GM18951 (cell line): Measurements from ENCODE around the gene YTHDF2.
"Not testable (repeated sequence)": the region's sequence is repeated elsewhere in the genome, so short reads cannot be mapped to it uniquely, and the experiment has no call there.

ENCODE experiments used
- POLR2A ChIP-seq: IDR thresholded peaks from 4 replicates; pipeline ENCODE4 v1.6.1; 2011; ENCODE audit warnings: mild to moderate bottlenecking; ENCODE audit not compliant: insufficient read length, insufficient read depth; ENCODE audit errors: extremely low read depth
- in situ Hi-C: fragments of 300-500 bp; cut with MboI; formaldehyde crosslinking; loops from one replicate; pipeline ENCODE4 v1.12.0; 2022; ENCODE audit warnings: low sequenced_read_pairs, mixed read lengths, inconsistent platforms; ENCODE audit not compliant: unreplicated experiment

YTHDF2 gene

DNA sequence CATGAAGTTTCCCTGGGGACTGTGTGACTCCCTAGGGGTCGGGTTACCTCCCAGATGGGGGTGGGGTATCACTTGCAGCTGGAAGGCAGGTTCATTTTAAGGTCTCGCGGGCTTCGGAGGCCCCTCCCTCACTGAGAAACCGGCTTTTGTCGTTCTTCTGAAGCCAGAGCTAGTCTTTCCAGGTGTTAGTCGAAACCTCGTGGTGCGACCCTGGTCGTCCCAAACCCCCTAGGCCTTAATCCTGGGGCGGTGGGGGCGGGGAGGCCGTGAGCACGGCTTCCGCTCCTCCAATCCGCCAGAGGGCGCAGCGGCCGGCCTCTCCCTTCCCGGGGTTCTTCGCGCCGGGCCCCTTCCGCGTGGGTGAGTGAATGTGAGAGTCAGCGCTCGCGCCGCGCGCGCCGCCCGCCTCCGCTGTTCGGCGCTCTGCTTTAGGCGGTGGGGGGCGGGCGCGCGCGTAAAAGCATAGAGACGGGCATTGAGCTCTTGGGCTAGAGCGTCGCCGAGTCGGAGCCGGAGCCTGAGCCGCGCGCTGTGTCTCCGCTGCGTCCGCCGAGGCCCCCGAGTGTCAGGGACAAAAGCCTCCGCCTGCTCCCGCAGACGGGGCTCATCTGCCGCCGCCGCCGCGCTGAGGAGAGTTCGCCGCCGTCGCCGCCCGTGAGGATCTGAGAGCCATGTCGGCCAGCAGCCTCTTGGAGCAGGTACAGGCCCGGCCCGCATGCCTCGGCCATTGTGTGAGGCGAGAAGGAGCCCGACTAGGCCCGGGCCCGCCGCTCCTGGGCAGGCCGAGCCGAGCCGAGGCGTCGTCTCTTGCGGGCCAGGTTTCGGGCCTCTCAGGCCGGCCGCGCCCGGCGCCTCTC lies at the start of gene YTHDF2:
Gene YTHDF2, plus strand, starts transcription at position 491 of the 857 bp plus-strand sequence. Its CDS starts 181 bp downstream, at position 672.
- in situ Hi-C loops = no loop called here

DNA sequence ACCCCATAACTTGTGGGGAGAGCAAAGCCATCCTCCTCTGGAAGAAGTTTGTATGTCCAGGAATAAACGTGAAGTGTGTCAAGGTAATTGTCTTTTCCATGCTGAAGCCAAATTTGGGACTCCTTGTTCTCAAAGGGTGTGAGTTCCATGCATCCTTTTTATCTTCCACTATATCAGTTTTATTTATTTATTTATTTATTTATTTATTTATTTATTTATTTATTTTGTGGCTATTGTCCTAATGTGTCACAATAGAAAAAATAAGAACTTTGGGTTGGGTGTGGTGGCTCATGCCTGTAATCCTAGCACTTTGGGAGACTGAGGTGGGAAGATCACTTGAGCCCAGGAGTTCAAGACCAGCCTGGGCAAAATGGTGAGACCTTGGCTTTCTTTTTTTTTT lies 45.1 kb upstream of the YTHDF2 start:
- in situ Hi-C loops = not testable (repeated sequence)

More for the DNA sequence above, at the start of gene YTHDF2:
- TF ChIP-seq POLR2A = peak; percentile 82

DNA sequence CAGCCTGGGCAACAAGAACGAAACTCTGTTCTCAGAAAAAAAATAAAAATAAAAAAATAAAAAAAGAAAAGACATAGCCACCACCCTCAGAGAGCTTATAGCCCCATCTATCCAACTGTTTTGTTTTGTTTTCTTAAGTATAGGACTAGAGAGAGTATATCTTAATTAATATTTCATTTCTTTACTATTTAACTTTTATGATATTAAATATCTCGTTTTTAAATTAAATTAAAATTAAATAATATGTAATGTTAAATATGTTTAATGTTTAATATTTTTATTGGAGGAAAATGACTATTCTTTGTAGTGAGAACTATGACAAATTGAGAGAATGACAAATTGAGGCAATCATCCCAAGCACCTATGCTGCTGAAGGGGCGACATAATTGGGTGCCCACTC lies 33.1 kb upstream of the YTHDF2 start:
- in situ Hi-C loops = no loop called here
- TF ChIP-seq POLR2A = no peak

DNA sequence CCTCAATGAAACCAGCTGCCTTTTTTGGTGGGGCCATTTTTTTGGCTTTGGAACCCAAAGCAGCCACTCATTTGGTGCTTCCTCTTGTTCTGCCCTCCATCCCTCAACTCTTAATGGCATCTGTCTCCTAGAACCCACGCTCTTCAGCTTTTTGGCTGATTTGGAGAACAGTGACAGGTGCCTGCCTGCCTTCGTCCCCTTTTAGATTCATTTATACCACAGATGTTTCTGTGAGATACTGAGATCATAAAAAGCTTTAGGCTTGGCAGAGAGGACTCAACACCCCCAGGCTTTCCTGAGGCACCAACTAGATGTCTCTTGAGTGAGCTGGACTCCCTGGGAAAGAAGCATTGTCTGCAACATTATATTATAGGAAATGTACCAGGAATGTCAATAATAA lies 20.4 kb upstream of the YTHDF2 start:
- TF ChIP-seq POLR2A = no peak
- in situ Hi-C loops = no loop called here

DNA sequence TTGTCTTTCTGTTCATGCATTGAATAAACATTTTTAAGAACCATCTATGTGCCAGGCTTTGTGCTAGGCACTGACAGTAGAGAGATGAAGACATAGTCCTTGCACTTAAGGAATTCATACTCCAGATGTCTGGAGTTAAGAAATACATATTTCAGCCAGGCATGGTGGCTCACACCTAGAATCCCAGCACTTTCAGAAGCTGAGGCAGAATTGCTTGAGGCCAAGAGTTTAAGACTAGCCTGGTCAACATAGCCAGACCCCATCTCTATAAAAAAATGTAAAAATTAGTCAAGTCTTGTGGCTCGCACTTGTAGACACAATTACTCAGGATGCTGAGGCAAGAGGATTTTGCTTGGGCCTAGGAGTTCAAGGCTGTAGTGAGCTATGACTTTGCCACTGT lies 18.6 kb upstream of the YTHDF2 start:
- no peak for TF ChIP-seq POLR2A
- in situ Hi-C loops = no loop called here

DNA sequence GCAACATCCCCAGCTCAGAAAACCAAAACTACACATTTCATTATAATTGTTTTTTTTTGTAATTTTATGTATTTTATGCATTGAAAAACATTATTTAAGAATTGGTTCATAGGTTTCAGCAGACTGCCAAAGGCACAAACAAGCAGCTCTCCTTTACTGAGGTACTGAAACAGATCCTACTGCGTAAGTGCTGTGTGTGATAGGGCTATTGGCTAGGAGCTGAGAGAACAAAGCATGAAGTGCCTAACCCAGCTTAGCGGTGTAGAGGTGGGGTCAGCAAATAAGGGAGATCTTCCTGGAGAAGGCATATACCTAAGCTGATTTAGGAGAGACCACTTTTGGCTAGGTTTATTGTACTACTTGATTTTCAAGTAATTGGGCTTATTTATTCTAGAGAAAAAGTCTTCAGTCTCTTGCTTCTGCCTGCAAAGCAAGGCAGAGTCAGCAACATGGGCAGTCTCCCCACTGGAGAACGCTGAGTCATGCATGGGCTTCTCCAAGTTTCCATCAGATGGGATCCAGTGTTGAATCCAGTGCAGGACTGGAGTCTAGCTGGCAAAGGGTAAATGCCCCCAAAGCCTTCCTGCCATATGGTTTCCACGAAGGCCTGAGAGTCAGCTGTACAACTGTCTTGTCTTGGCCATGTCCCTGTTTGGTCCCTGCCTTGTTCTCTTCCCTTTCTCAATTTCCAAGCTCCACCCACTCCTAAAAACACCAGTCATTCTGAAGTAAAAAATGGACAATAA lies 18.0 kb upstream of the YTHDF2 start:
- in situ Hi-C loops = no loop called here

DNA sequence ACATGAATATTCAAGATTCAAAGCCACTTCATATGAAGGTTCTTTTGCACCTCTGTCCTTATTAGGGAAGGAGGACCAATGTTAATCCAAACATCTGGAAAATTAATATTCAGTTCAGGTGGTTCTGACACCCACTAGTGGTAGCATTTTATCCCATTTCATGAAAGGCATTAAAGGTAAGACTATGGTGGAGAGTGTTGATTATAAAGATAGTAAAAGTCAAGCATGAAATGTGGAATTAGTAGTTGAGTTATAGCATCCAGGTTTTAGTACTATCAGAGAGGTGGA lies 17.5 kb upstream of the YTHDF2 start:
- TF ChIP-seq POLR2A = no peak
- in situ Hi-C loops = no loop called here

More for the DNA sequence above, 18.0 kb upstream of the YTHDF2 start:
- no peak for TF ChIP-seq POLR2A

DNA sequence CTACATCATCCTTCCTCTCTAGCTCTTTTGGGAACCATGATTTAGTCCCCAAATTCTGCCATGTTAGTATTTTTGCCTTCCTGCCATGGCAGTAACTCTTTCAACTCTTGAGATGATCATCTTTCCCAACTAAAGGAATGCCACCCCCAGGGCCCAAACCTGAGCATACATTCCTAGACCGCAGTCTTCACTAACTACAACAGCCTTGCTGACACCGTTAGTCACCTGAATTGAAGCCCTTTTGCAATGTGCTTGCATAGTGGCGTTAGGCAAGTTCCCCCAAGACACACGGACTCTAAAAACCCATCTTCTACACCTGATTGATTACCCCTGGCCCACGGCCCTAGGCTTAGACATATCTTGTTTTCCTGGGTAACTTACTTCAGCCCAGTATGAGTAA lies 16.4 kb upstream of the YTHDF2 start:
- no peak for TF ChIP-seq POLR2A
- in situ Hi-C loops = no loop called here

DNA sequence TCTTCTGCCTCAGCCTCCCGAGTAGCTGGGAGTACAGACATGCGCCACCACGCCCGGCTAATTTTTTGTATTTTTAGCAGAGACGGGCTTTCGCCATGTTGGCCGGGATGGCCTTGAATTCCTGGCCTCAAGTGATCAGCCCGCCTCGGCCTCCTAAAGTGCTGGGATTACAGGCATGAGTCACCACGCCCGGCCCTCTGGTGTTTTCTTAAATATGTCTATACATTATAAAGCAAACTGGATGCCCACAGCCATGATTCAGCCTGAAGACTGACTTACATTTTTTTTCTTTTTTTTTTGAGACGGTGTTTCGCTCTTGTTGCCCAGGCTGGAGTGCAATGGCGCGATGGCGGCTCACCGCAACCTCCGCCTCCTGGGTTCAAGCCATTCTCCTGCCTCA lies 14.8 kb upstream of the YTHDF2 start:
- in situ Hi-C loops = not testable (repeated sequence)

DNA sequence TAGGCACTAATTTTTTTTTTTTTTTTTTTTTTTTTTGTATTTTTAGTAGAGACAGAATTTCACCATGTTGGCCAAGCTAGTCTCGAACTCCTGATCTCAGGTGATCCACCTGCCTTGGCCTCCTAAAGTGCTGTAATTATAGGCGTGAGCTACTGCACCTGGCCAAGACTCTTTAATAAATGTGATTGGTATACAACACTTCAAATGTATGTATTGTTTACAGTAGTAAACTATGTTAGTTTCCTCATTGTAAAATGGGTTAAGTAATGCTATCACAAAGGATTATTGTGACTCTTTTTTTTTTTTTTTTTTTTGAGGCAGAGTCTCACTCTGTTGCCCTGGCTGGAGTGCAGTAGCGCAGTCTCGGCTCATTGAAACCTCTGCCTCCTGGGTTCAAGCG lies 11.4 kb upstream of the YTHDF2 start:
- in situ Hi-C loops = not testable (repeated sequence)

DNA sequence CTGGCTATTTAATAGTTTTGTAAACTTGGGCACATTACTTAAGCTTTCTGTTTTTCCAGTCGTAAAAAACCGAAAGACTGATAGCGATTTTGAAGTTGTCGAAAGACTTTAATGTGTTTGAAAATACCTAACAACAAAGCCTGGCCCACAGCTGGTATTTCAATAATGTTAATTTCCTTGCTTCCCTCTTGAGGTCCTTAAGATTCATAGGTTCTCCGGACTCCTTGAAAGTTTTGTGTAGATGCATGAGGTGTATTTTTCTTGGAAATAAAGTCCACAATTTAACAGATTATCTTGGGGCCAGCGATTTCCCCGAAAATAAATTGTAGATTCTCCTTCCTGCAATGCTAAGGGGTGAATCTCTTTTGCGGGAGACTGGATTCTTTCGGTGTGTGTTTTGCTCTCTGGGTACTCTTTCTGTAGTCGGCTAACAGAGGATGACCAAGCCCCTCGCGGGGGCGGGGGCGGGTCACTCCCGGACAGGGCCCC lies 735 bp upstream of the YTHDF2 start:
- in situ Hi-C loops = no loop called here
- no peak for TF ChIP-seq POLR2A

DNA sequence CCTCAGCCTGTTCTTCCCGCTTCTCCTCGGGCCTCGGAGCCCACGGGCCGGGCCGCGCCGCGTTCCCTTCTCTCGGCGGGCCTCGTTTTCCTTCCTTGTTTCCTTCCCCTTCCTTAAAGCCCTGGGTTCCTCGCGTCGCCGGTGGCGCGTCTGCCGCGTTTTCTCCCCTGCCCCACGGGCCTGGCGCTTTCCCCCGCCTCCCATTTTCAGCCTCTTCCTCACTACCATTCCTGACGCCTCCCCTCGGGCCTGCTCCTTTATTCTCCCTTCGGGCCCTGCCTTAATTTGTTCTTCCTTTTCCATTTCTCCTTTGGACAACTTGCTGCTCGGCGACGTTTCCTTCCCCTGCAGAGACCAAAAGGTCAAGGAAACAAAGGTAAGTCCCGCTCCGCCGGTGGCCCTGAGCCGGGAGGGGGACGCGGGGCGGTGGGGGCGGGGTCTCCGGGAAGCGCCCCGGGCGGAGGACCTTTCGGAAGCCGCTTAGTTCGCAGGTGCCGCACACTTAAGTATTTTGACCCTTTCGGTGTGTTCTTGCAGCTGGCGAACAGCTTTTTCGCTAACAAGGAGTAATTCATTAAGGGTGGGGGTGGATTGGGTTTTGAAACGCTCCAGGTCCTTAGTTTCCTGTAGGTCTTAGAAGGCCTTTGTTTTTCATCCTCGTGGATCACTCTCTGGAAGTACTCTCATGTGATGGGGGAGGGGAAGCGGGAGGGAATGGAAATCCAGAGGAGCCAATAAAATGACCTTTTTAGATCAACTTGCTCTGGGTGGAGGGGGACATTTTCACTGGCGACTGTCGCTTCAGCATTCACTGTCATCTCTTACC lies 780 bp downstream of the YTHDF2 start:
- no peak for TF ChIP-seq POLR2A
- in situ Hi-C loops = no loop called here

DNA sequence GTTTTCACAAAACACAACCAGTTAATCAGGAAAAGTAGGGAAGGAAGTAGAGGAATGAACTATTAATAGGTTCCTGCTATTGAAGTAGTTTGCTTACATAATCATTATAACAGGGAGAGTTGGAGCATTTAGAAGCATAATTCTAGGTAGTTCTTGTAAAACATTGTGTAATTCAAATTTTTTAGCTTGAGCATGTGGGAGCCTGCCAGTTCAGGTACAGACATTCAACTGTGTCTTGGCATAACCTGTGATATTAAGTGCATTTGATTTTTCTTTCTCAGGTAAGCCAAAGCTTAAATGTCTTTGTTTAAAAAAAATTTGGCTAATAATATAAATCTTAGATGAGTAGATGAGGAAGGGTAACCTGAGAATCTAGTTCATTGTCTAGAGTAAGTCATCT lies 3.4 kb downstream of the YTHDF2 start:
- in situ Hi-C loops = no loop called here
- TF ChIP-seq POLR2A = no peak

DNA sequence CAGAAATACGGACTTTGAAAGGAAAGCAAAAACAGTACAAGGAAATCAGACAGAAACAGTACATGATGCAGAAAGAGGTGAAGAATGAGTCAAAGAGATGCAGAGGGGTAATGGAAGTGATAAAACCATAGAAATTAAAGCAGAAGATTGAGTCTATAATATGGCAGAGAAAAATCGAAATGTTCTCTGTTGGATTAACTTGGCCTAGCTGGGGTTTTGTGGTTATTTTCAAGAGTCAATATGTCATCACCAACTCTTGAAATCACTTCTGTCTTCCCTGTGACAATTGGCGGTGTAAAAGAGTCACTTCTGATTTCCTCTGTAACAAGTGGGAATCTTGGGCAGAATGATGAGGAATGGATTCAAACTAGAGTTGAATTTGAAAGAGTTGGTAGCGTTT lies 7.4 kb downstream of the YTHDF2 start:
- in situ Hi-C loops = no loop called here
- no peak for TF ChIP-seq POLR2A
